GM12892 (cell line): Measurements from ENCODE around the gene TSPAN4.

ENCODE experiments used
- POLR2A ChIP-seq: IDR thresholded peaks from 2 replicates; pipeline ENCODE4 v1.6.1; 2011; ENCODE audit warnings: low read depth, low read length, control low read depth
- POLR2AphosphoS5 ChIP-seq: IDR thresholded peaks from 2 replicates; pipeline ENCODE4 v1.6.1; 2011; ENCODE audit warnings: low read depth, low read length, control low read depth
- TAF1 ChIP-seq: IDR thresholded peaks from 2 replicates; pipeline ENCODE4 v1.6.1; 2011; ENCODE audit warnings: low read depth, mild to moderate bottlenecking, control low read depth, low read length, borderline replicate concordance

DNA sequence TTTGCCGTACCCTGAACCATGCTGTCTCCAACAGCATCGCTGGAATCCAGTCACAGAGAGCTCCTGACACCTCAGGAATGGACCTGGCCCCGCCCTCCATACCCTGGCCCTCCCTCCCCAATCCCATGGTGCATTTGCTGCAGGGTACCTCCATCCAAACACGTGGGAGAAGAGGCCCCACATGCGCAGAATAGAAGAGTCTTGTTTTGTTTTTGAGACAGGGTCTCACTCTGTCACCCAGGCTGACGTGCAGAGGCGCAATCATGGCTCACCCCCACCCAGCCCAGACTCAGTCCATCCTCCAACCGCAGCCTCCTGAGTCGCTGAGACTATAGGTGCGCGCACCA is 26.2 kb upstream of the TSPAN4 start:
- TF ChIP-seq POLR2A (no peak), POLR2AphosphoS5 (no peak), TAF1 (no peak)
